Keratinocyte (primary cell): ENCODE measurements around the gene PKNOX1.

Experiments
- EZH2 ChIP-seq: IDR thresholded peaks from one replicate; pipeline ENCODE4 v1.6.1; 2012; ENCODE audit warnings: inconsistent platforms, mild to moderate bottlenecking, low read length, moderate library complexity
- TF ChIP-seq, protein P1 (sequence below), 3 experiments: IDR thresholded peaks in 1 of 3; conservative IDR thresholded peaks in 1 of 3; optimal IDR thresholded peaks in 1 of 3; 2 replicates in 2 of 3; 3 replicates in 1 of 3; pipeline versions ENCODE3 to v1.5.1; 2011; ENCODE audit warnings: low read length in 3 of 3, mild to moderate bottlenecking in 3 of 3, moderate library complexity in 2 of 3, control low read depth in 1 of 3, inconsistent platforms in 1 of 3; ENCODE audit not compliant: insufficient read depth in 2 of 3; ENCODE audit errors: extremely low read depth in 1 of 3

GRCh38 chr21:43015906-43016540, 41.7 kb downstream of the PKNOX1 start:
- no peak for TF ChIP-seq EZH2
- TF ChIP-seq, protein P1, sequence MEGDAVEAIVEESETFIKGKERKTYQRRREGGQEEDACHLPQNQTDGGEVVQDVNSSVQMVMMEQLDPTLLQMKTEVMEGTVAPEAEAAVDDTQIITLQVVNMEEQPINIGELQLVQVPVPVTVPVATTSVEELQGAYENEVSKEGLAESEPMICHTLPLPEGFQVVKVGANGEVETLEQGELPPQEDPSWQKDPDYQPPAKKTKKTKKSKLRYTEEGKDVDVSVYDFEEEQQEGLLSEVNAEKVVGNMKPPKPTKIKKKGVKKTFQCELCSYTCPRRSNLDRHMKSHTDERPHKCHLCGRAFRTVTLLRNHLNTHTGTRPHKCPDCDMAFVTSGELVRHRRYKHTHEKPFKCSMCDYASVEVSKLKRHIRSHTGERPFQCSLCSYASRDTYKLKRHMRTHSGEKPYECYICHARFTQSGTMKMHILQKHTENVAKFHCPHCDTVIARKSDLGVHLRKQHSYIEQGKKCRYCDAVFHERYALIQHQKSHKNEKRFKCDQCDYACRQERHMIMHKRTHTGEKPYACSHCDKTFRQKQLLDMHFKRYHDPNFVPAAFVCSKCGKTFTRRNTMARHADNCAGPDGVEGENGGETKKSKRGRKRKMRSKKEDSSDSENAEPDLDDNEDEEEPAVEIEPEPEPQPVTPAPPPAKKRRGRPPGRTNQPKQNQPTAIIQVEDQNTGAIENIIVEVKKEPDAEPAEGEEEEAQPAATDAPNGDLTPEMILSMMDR (optimal IDR thresholded peaks at IDR 0.05 in 1 of 3, IDR thresholded peaks at IDR 0.05 in 1 of 3, conservative IDR thresholded peaks at IDR 0.05 in 1 of 3; ENCODE audit: extremely low read depth in 1 of 3, insufficient read depth in 2 of 3, low read length in 3 of 3) = no peak
